DMS53 treated with DMSO at 0.1 percent for 48 hours (cell line): ENCODE measurements around the gene NOLC1.
"Not testable (repeated sequence)": the region's sequence is repeated elsewhere in the genome, so short reads cannot be mapped to it uniquely, and the experiment has no call there.

Experiments
- DNase-seq: peaks from one replicate; lab custom pipeline; 2025; ENCODE audit not compliant: unreplicated experiment; lab: John Stamatoyannopoulos, UW

Gene NOLC1

DNA sequence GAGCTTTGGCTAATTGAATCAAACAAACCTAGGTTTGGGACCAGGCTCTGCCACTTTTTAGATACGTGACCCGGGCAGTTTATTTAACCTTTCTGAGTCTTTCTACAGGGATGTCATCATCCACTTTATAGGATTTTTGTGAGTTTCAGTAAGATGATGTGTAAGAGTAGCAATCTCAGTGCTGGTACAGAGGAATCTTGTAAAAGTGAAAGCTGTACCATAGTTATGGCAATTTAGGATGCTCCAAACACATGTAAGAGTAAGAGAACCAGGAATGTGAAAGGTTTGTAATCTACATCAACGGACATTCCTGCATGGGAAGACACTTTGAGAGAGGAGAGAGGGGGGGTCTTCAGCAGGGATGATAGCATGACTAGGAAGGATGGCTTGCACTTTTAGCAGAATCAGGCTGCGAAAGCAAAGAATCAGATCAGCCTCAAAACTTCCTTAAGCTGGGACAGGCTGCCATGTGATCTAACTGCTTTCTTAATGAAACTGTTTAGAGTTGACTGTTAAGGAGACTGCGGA lies 968 bp downstream of the NOLC1 start:
- no peak for DNase-seq

DNA sequence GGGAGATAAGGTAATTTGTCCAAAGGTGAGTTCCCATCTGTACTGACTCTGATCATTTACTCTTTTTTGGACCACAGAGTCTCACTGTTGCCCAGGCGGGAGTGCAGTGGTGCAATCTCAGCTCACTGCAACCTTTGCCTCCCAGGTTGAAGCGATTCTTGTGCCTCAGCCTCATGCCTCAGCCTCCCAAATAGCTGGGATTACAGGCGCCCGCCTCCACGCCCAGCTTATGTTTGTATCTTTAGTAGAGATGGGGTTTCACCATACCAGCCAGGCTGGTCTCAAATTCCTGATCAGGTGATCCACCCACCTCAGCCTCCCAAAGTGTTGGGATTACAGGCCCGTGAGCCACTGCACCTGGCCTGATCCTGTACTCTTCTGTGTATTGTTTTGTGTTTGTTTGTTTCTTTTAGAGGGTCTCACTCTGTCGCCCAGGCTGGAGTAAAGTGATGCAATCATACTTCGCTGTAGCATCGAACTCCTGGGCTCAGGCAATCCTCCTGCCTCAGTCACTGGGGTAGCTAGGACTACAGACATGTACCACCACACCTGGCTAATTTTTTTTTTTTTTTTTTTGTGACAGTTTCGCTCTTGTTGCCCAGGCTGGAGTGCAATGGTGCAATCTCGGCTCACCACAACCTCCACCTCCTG lies 2.4 kb downstream of the NOLC1 start:
- no peak for DNase-seq

DNA sequence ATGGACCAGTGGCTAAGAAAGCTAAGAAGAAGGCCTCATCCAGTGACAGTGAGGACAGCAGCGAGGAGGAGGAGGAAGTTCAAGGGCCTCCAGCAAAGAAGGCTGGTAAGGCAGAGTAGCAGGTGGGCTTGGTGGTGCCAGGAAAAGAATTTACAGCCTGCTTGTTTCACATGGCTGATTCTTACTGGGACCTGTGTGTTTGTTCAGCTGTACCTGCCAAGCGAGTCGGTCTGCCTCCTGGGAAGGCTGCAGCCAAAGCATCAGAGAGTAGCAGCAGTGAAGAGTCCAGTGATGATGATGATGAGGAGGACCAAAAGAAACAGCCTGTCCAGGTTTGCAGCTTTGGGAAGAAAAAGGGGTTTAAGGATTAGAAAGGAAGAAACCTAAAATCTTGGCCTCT lies 5.0 kb downstream of the NOLC1 start:
- peak; percentile 70 for DNase-seq

DNA sequence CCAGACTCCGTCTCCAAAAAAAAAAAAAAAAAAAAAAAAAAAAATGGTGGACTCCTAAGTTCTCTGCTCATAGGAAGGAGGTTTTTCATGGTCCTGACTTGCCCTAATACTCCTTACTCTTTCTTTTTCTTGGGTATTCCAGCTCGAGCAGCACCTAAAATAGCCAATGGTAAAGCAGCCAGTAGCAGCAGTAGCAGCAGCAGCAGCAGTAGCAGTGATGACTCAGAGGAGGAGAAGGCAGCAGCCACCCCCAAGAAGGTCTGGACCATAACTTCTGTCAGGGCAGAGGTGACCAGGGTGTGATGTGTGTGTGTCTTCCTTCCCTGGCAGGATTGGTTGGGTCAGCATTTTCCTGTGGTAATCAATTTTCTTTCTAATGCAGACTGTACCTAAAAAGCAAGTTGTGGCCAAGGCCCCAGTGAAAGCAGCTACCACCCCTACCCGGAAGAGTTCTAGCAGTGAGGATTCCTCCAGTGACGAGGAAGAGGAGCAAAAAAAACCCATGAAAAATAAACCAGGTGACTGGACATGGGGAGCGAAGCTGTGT lies 6.9 kb downstream of the NOLC1 start:
- no peak for DNase-seq

DNA sequence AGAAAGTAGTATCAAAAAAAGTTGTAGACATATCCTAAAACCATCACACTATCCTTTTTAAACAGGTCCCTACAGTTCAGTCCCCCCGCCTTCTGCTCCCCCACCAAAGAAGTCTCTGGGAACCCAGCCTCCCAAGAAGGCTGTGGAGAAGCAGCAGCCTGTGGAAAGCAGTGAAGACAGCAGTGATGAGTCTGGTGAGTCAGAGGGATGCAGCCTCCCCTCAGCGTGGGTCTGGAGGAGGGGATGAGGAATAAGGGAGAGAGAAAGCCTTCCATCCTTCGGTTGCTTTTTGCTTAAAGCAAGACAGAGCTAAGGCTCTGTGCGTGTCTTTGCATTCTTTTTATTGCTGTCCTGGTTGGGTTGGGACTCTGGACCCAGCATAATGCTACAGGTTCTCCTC lies 7.6 kb downstream of the NOLC1 start:
- no peak for DNase-seq

DNA sequence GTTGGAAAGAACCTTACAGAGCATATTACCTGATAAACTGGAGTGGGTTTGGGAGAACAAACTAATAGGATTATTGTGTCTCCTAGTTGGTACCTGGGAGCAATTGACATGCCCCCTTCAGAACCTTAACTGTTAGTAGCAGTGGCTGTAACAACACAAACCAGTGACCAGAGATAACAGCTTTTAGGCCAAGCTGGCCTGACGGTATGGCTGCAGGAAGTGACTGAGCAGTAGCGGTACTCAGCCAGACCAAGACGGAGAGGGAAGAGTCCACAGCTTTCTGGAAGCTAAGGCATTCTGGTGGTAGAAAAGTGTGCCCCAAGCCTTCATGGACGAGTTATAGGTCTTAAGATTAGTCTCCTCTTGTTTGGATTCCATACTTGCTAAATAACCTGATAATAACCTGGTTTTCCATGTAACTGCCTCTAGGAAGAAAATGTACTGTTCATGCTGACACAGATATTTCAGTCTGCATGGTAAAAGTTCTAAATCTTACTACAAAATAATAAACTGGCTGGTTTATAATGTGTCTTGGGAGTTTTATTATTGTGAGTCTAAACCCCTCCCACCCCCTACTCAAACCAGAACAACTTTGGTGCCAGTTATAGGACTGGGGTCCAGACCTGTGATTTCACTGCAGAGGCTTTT lies 11.3 kb downstream of the NOLC1 start:
- no peak for DNase-seq

DNA sequence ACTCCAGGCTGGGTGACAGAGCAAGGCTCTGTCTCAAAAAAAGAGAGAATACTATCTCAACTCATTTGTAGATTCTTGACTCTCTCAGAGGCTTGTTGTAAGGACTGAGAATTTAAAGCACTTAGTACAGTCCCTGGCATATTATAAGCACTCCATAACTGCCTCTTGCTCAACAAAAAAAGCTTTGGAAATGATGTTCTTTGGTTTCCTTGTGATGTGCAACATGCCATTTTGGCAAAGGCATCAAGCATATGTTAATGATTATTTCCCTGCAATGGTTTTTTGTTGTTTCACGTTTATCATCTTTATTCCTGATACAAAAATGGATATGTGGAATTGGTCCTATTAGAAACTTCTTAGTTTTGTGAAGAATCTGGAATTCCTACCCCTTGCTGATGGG lies 15.7 kb downstream of the NOLC1 start:
- no peak for DNase-seq

DNA sequence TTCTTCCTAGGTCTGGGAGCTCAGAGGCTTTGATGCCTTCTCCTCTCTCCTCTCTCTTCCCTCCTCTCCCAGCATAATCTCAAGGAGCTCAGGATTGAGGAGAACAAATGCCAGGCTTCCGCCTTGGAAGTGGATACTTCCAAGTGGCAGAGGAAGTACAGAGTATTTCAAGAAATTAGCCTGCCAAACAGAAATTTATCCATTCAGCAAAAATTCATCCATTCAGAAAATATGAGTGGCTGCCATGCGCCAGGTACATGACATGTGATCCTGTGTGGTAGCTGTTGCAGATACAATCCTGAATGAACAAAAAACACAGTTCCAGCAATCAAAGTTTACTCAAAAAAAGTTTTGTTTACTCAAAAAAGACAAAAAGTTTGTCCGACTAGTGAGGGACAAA lies 18.4 kb downstream of the NOLC1 start:
- no peak for DNase-seq

DNA sequence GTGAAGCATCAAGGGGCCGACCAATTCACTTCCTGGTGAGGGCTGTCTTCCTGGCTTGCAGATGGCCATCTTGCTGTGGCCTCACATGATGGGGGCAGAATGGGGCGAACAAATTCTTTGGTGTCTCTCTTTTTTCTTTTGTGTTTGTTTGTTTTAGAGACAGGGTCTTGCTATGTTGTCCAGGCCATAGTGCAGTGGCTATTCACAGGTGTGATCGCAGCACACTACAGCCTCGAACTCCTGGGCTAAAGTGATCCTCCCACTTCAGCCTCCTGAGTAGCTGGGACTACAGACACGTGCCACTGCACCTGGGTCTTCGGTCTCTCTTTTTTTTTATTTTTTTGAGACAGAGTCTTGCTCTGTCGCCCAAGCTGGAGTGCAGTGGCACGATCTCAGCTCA lies 20.1 kb downstream of the NOLC1 start:
- DNase-seq: no peak

DNA sequence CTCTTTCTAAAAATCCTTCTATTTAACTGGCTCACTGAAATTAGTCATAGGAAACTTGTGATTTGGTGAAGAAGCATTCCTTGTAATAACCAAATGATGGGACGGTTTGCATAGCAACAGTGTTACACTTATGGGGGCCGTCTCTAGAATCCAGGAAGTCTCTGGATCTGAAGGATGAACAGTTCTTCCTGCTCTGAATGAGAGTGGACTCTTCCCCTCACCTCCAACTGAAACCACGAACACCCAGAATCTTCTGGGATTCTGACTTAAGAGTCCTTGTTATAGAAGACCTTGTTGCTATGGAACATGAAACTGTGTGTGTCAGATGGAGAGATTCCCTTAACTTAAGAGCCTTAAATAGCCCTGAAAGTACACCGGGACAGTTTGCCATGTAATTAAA lies 23.2 kb downstream of the NOLC1 start:
- DNase-seq: no peak

DNA sequence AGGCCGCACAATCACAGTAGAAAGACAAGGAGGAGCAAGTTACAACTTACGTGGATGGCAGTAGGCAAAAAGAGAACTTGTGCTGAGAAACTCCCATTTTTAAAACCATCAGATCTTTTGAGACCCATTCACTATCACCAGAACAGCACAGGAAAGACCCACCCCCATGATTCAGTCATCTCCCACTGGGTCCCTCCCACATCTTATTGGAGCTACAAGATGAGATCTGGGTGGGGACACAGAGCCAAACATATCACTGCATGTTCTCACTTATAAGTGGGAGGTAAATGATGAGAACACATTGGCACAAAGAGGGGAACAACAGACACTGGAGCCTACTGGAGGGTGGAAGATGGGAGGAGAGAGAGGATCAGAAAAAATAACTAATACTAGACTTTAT lies 32.4 kb downstream of the NOLC1 start:
- DNase-seq: no peak

DNA sequence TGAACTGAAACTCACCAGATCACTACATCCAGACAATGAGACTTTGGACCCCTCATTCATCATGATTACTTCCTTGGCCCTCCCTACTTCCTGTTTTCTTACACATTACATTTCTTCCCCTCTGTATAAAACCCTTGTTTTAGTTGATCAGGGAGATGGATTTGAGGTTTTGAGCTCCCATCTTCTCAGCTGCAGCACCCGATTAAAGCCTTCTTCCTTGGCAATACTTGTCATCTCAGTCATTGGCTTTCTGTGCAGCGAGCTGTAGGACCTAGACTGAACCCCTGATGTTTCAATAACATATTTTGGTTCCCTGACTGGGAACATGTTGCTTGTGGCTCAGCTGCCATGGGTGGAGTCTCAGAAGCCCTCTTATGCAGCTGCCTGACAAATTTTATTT lies 33.1 kb downstream of the NOLC1 start:
- no peak for DNase-seq

DNA sequence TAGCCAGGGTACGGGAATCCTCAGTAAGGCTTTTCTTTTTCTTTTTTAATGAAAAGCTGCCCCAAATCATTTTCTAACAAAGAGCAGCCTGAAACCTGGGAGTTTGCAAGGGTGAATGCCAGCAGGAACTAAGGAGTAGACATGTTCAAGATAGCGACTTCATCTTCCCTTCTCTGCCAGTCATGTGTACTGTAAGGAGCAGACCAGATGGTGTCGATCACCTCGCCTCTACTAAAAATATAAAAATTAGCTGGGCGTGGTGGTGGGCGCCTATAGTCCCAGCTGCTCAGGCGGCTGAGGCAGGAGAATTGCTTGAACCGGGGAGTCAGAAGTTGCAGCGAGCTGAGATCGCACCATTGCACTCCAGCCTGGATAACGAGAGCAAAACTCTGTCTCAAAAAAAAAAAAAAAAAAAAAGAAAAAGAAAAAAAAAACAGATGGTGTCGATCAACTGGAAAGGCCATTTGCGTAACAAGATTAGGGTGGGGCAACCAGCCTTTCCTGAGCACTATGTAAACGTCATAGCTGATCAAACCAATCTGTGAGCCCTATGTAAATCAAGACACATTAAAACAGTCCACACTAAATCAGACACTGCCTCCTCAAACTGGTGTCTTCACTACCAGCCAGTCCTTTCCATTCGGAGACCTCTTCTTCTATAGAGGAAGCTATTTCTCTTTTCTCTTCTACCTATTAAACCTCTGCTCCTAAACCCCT lies 33.8 kb downstream of the NOLC1 start:
- no peak for DNase-seq

DNA sequence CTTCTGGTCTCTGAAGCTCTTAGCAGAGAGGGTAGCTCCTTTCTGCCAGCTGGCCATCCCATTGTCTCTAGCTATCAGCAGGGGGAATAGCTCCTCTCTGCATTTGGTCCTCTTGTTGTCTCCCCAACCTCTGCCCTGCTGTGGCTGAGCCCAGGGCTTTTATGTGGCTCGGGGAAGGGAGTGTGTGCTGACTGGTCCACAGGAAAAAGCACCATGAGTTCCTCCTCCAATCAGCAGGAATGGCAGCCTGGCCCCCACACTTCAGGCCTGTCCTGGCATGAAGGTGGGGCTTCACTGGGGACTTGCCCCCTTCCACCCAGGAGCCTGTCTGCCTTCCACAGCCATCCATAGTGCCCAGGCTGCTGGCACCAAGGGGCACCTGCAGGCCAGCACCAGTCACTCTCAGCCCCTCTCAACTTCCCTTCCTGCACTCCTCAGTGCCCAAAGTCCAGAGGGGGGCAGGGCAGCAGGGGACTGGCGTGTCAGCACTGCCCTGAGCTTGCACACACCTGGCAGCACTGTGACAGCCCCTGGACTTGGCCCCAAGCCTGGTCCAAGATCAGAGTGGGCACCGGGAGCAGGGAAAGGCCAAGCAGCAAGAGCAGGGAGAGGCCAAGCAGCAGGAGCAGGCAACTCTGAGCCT lies 36.2 kb downstream of the NOLC1 start:
- no peak for DNase-seq

DNA sequence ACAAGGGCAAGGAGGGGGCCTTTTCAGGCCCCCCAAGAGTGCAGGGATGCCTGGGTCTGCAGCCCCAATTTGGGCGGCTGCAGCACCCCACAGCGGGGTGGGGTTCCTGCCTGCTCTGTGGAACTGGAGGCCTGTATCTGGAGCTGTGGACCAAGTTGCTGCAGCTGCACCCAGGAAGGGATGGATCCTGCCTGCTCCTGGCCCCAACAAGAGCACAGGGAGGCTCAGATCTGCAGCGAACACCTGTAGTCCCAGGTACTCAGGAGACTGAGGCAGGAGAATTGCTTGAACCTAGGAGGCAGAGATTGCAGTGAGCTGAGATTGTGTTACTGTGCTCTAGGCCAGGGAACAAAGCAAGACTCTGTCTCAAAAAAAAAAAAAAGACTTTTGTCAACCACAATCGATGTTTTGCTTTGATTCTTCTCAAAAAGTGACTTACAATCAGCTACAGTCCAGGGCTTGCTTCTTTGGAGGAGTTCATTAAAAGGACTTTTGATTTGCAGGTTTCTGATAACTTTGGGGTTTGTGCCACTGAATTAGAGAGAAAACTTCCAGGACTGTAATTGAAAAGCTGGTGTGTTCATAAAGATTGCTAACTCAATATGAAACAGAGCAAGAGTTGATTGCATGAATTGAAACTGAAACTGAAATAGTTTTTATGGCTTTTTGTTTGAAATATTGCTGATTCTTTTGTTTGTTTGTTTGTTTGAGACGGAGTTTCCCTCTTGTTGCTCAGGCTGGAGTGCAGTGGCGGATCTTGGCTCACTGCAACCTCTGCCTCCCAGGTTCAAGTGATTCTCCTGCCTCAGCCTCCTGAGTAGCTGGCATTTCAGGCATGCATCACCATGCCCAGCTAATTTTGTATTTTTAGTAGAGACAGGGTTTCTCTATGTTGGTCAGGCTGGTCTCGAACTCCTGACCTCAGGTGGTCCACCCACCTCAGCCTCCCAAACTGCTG lies 37.0 kb downstream of the NOLC1 start:
- not testable (repeated sequence) for DNase-seq

DNA sequence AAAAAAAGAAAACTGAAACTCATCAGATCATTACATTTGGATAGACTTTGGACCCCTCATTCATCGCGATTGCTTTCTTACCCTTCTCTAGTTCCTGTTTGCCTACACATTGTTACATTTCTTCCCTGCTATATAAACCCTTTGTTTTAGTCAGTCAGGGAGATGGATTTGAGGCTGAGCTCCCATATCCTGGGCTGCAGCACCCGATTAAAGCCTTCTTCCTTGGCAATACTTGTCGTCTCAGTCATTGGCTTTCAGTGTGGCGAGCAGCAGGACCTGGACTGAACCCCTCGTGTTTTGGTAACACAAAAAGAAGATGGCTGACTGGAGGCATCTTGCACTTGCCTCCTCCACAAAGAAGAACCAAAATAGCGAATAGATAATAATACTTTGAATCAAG lies 39.8 kb downstream of the NOLC1 start:
- DNase-seq: no peak

DNA sequence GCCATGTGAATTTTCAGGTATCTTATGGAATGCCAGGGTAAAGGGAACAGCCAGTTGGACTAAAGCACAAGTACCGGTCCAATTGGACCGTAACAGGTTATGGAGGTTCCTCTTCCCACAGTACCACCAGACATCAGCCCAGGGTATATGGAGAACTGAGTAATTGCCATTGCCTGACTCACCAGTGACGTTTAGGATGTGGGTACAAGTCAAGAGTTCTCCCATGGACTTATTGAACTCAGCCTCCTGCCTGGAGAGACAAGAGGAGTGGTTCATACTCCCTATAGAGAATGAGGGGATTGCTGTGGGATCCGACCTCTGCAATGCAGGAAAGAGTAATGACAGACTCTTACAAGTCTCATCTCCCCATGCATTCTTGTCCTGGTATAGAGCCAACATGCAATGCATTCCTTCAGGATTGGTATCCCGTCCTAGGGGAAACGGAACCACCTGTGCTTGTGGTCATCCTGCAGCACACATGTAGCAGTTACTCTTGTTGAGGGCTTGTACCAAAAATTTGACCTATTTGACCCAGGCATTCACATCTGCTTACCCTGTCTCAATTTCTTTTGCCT lies 43.2 kb downstream of the NOLC1 start:
- DNase-seq: no peak

DNA sequence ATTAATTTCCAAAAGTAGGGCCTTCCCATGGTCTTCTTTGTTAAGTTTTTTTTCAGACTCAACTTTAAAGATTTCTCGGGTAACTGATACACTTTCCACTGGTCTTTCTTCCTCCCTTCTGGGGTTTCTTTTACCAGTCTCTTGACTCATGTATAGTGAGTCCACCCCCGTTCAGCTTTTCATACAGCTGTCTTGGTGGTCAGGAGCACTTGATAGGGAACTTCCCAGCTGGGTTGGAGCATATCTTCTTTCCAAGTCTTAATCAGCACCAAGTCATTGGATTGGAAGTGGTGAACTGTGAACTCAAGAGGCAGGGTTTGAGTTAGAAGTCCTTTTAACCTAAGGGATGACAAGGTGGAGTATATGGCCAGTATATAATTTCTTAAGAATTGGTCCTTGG lies 44.7 kb downstream of the NOLC1 start:
- DNase-seq: no peak

DNA sequence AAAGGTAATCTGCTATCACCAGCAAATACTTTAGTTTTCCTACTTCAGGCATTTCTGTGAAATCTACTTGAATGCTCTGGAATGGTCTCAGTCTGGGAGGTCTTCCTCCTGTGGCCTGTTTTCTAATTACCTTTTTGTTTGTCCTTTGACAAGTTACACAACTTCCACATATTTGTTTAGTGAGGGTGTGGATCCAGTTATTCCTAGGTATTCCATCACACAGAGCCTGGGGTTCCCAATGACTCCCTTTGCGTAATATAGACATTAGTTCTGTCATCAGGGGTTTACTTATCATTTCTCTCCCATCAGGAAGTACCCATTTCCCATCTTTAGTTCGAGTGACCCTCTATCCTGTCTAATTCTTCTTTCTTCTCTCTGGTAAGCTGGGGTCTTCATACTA lies 45.8 kb downstream of the NOLC1 start:
- DNase-seq: no peak
